Right renal pelvis (tissue), 4 donors: Measurements from ENCODE around the gene SMARCB1. TPM values are rescaled to one million over a fixed set of nuclear protein-coding genes. Genes with fewer than 3 reads are reported as not detected.

ENCODE experiments used
- DNase-seq, 4 donors: peaks; one replicate each; pipeline ENCODE4 v3.0.0-alpha.2; 2013; ENCODE audit warnings: low read depth in 4 of 4, low spot score in 3 of 4, missing footprints in 1 of 4
- polyA plus RNA-seq, 4 donors: library from polyadenylated mRNA; unstranded; fragments of 120-200 nt; gene quantifications; one replicate each; pipeline ENCODE4 v1.2.1, GENCODE V29; 2013; ENCODE audit not compliant: insufficient read length in 4 of 4

SMARCB1 gene
- polyA plus RNA-seq, 4 donors: 193 to 206 (median 194) TPM

DNA sequence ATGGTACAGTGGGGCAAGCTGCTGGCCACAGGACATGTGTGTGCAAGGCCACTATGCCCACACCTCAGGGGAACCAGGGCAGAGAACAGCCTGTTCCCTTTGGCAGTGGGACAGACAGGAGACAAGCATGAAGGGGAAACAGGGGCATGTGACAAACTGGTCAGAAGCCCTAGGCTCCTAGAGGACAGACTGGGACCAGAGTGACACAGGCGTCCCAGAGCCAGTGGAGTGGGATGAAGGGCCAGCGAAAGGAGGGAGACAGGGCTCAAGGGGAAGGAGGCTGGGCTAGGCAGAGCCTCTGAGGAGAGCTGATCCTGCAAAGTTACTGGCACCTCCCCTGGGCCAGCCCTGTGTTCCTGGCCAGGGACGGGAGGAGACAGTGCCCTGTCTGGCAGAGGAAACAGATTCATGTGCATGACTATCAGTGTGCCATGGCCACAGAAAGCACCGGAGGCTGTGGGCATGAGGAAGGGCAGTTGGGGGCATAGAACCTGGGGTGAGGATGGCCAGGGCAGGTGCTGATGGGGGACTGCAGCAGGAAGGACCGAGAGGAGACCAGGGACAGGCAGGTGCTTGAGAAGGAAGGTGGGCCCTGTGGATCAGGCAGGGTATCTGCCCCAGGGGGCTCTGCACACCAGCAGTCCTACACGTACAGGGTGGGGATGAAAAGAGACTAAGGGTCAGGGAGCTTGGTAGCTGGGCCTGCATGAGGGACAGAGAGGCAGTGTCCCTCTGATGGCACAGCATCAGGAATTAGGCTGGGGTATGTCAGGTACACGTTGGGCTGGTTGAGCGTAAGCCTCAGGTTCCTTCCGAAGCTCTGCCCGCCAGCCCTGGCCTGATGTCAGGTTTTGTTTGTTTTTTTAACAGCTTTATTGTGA lies 42.3 kb downstream of the SMARCB1 start:
- no peak for DNase-seq

DNA sequence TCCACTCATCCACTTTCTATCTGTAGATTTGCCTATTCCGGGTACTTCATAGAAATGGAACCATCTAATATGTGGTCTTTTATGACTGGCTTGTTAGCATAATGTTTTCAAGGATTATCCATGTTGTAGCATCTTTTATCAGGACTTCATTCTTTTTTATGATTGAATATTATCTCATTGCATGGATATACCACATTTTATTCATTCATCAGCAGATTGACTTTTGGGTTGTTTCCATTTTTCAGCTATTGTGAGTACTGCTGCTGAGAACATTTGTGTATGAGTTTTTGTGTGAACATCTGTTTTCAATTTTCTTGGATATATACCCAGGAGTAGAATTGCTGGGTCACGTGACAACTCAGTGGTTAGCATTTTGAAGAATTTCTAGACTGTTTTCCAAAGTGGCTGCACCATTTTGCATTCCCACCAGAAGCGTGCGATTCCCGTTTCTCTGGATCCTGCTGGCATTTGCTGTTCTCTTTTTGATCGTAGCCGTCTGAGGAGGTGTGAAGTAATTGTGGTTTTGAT lies 43.1 kb downstream of the SMARCB1 start:
- DNase-seq: no peak

DNA sequence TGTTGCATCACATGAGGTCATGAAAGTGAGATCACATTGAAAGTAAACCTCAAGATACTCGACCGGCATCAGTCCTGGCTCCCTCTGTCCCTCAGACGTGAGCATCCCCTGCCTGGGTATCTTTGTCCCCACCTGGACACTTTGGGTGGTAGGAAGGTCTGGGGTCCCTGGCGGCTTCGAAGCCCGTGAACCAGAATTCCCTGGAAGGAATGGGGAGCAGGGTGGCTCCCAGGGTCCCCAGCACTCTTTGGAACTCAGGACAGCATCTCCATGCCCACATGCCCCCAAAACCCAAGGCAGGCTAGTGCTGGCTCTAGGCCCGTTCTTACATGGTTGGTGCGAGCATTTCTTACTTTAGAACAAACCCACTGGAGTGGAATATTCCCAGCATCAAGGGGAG lies 44.5 kb downstream of the SMARCB1 start:
- DNase-seq: no peak

GRCh38 chr22:23831781-23832180 lies 45.0 kb downstream of the SMARCB1 start:
- DNase-seq: no peak

DNA sequence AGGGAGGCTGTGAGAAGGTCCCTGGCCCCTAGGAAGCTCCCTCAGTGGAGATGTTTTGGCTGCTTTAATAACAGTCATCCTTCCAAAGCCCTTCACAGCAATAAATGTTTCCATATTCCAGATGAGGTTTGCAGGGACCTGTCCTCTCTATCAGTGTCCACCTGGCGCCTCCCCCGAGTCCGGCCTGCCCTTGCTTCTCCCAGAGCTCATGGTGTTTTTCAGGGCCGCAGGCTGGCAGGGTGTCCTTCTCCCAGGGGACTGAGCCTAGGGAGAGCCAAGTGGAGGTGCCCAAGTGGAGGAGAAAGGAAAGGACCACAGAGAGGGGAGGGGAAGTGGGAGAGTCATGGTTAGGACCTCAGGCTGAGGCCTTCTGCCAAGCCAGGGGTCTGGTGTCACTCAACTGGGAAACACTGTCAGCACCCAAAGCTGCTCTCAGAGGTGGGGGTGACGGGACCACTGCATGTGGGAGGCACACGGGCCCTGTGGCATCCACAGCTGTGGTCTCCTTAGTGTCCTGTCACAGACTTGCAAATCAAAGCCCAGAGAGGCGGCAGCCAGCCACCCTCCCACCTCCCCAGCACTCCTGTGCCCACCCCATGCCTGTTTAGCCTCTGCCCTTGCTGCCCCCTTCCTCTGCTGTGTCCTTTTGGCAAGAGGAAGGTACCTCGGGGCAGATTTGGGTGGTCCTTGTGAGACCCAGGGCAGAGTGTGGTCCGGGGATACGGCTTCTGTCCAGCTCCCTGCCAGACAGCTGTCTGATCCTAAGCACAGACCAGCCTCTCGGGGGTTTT lies 45.7 kb downstream of the SMARCB1 start:
- DNase-seq: no peak

GRCh38 chr22:23833017-23833751 lies 46.4 kb downstream of the SMARCB1 start:
- DNase-seq: no peak

- no peak for DNase-seq
Observed at GRCh38 chr22:23833911-23834317, 47.1 kb downstream of the SMARCB1 start.

DNA sequence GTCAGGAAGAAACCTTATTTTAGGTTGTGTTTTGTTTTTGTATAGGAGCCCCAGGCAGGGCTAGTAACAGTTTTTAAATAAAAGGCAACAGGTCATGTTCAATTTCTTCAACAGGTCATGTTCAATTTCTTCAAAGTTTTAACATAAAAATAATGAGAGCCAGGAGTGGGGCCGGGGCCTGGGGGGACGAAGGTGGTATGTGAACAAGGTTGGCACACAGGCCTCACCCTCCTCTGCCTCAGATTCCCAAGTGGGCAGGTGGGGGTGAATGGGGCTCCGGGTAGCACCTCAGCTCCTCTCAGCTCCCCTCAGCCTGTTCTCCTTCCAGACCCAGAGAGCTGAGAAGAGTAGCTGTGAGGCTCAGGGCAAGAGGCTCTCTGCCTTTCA lies 47.6 kb downstream of the SMARCB1 start:
- DNase-seq: no peak

- DNase-seq: no peak
Observed at GRCh38 chr22:23834793-23835483, 48.2 kb downstream of the SMARCB1 start.

- DNase-seq: no peak
Observed at GRCh38 chr22:23835484-23836144, 48.8 kb downstream of the SMARCB1 start.

DNA sequence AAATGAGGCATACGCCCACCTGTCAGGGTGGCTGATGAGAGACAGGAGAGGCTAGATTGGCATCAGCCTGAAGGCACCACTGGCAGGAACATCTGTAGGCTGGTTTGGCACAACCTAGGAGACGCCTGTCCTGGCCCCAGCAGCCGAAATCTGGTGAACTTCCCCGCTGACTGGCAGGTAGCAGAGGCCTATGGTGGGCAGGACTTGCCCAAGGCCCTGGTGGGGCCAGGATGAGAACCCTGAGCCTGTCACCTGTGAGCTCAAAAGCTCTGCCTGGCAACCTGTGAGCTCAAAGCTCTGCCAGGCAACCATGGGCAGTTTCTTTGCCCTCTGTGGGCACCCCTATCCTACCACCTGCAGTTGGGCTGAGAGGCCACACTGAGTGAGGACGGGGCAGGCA lies 49.5 kb downstream of the SMARCB1 start:
- no peak for DNase-seq

GRCh38 chr22:23836692-23837495 lies 50.1 kb downstream of the SMARCB1 start:
- DNase-seq: no peak

DNA sequence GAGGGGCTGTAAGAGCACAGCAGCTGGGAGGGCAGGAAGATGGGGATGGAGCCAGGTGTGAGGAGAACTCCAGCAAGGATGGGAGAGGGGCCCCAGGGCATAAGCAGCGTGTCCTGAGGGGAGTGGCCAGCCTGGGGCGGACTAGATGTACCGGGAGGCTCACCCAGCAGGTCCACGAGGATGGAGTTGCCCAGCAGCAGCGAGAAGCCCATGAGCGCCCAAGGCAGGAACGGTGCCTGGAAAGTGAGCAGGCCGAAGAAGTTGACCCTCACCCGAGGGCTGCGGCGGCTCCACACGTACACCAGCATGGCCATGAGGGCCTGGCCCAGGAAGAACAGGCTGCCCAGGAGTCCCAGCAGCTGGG lies 50.7 kb downstream of the SMARCB1 start:
- no peak for DNase-seq

GRCh38 chr22:23837911-23838680 lies 51.3 kb downstream of the SMARCB1 start:
- DNase-seq: no peak

GRCh38 chr22:23838681-23839468 lies 52.1 kb downstream of the SMARCB1 start, which contains the start of gene DERL3:
DERL3 (minus strand) TSS chr22:23839006; CDS start chr22:23838987, 19 bp downstream.
- DNase-seq: peak; percentile 83 to 93 (median 87)

DNA sequence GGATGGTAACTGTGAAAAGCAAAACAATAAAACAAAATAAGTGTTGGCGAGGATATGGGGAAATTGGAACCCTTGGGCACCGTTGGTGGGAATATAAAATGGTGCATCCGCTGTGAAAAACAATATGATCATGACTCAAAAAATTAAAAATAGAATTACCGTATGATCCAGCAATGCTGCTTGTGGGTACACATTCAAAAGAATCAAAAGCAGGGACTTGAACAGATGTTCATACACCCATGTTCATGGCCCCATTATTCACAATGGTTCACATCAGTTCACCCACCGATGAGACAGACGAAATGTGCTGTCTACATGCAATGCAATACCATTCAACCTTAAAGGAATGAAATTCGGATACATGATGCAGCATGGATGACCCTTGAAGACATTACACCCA lies 53.3 kb downstream of the SMARCB1 start:
- no peak for DNase-seq

- no peak for DNase-seq
Observed at GRCh38 chr22:23841292-23841691, 54.5 kb downstream of the SMARCB1 start.
